NCI-H128 (cell line): ENCODE measurements around the gene NCAPD3.

Experiments used
- DNase-seq: peaks from one replicate; lab custom pipeline; 2025; ENCODE audit not compliant: unreplicated experiment; lab: John Stamatoyannopoulos, UW

Gene NCAPD3

DNA sequence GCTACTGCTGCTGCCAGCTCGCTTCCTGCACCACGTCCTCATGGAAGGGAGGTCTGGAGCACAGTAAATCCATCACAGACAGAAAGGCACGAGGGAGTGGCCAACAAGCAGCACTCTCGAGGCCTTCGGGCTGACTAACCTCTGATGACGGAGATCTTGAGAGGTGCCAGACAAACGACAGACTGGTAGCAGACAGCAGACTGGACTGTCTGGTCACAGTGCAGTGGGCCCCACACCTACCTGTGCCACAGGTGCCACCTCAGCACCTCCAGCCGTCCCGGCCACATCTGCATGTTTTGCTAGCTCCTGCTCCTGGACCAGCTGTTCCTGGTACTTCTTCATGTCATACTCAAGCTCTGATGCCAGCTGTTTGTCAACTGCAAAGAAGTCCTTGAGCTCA is 64.1 kb downstream of the NCAPD3 start:
- DNase-seq = no peak

DNA sequence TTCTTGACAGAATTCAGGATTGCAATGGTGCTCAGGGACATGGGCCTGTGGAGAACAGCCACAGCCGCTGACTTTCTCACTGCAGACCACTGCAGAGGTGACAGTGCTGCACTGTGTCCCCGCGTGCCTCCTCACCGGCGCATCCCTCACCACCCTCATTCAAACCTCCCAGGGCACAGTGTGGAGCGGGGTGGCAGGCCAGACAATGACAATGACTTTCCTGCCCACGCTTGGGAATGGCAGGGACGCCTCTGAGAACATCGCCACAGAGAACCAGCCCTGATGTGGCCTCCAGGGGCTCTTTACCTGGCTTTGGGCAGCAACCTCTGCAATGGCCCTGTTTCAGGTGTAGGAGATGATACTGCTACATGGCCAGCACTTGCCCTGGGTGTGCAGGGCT is 65.7 kb downstream of the NCAPD3 start:
- no peak for DNase-seq

DNA sequence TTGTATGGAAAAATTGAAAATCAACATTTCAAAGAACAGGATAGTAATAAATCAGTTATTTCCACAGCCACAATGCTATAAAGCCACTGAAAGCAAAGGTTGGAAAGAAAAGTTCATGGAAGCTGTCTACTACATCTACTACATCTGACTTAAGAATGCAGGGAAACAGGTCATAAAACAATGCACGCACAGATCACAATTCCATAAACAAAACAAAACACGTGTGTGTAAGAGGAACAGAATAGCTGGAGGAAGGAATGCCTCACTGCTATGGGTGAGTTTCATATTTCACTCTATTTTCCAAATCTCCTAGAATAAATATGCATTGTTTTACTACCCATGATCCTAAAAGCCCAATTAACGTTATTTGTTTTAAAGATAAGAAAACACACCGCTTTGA is 66.3 kb downstream of the NCAPD3 start:
- DNase-seq = no peak

DNA sequence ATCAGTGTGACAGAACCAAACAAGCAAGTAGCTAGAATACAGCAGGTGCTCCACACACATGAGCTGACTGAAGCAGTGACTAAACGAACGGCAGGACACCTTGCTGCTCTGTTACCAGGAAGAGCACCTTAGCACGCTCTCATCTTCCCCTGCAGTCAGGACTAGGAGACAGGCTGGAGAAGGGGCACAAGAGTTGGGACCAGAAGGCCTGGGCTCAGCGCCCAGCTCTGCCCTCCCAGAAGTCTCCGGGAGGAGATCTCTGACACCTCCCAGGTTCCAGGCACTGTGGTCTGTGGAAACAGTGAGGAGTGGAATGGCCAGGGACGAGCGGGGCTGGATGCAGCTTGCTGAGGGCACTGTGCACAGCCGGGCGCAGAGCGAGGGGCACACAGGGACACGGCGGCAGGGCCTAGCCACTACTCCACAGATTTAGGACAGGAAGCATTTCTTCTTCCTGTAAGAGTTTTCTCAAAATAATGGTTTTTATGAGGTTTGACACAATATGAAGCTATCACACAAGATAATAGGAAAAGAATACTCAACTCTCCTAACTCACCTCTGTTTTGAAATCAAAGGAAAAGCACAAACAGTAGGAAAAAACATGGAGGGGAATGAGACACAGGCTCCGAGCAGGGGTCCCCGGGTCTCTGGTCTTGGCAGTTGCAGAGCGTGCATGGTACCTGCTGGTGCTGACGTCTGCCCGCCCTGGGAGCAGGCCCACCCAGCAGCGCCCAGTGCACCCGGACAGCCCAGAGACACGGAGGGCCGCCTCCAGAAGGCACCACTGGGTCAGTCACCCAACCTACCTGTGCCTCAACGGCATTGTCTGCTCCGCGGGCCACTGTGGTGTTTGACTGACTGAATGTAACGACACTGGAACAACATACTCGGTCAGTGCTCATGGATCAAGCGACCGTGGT is 67.6 kb downstream of the NCAPD3 start:
- no peak for DNase-seq

DNA sequence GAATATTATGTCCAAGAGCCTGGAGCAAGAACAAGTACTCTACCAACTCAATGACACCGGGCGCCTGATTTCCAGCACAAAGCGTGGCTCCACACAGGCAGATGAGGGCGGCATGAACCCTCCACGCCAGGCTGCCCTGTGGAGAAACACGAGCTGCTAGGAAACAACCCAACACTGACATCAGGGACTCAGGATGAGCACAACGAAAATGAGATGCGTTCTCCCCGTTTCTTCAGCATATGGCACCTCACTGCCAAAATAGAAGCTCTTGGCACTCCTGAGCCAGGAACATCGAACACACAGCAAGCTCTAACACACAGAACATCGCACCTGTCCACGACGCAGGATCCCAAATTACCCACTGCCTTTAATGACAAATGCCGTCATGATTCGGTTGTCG is 68.3 kb downstream of the NCAPD3 start:
- DNase-seq = no peak

DNA sequence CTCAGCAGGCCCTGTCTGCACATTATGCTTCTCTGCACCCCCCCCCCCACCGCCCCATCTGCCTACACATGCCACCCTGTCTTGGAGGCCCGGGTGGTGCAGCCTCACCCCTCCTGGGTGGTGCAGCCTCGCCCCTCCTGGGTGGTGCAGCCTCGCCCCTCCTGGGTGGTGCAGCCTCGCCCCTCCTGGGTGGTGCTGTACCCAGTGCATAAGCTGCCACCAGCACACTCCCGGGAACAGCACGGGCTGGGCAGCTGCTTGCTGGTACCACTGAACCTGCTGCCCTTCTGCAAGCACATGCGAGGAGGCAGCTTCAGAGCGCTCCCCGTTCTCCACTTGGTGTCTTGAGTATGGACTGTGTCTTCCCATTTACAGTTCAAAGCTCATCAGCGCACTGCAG is 69.3 kb downstream of the NCAPD3 start:
- DNase-seq = no peak

DNA sequence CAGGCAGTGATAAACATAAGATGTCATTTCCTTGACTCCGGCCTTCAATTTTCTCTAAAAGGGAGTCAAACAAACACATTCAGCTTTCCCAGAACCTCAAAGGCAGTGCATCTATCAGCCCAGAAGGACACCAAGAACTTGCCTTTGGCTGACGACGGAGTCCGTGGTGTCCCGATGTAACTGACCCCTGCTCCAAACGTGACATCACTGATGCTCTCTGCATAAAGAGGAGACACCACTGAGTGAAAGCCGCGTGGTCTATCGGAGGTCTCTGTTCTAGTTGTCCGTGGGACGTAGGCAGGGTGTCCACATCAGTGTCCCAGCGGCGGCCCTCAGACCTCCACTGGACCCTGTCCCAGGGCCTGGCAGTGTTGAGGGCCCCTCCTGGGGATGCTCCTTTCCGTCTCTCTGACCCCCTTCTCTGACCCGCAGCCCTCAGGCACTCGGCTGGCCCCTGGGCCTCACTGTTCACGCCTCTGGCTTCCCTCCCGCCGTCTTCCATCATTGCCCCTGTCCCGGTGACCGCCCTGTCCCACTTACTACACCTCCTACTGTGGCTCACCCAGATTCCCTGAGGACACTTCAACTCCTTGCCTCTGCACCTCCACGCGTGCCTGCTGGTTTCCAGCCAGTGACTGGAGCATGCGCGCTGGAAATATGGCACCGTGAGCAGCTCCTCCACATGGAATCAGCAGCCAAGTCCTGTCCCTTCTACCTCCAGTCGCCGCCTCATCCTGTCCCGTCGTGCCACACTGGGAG is 70.4 kb downstream of the NCAPD3 start:
- no peak for DNase-seq

DNA sequence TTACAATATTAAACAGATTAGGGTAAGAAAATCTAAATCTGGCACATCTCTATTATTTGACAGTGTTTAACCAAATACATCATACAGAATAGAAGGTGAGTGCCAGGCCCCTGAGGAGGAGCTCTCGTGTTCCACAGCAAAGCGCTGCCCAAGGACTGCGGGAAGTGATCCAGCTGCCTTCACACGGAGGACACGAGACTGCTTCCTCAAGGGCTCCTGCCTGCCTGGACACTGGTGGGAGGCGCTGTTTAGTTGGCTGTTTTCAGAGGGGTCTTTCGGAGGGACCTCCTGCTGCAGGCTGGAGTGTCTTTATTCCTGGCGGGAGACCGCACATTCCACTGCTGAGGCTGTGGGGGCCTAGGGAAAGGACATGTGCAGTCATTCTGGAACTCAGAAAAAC is 71.1 kb downstream of the NCAPD3 start:
- DNase-seq = no peak

DNA sequence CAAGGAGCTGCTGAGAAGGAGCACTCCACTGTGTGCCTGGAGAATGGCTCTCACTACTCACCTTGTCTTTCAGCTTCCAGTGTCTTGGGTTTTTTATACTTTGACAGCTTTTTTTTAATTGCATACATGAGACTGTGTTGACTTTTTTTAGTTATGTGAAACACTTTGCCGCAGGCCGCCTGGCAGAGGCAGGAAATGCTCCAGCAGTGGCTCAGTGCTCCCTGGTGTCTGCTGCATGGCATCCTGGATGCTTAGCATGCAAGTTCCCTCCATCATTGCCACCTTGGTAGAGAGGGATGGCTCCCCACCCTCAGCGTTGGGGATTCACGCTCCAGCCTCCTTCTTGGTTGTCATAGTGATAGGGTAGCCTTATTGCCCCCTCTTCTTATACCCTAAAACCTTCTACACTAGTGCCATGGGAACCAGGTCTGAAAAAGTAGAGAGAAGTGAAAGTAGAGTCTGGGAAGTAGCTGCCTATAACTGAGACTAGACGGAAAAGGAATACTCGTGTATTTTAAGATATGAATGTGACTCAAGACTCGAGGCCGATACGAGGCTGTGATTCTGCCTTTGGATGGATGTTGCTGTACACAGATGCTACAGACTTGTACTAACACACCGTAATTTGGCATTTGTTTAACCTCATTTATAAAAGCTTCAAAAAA is 72.6 kb downstream of the NCAPD3 start:
- DNase-seq = no peak

DNA sequence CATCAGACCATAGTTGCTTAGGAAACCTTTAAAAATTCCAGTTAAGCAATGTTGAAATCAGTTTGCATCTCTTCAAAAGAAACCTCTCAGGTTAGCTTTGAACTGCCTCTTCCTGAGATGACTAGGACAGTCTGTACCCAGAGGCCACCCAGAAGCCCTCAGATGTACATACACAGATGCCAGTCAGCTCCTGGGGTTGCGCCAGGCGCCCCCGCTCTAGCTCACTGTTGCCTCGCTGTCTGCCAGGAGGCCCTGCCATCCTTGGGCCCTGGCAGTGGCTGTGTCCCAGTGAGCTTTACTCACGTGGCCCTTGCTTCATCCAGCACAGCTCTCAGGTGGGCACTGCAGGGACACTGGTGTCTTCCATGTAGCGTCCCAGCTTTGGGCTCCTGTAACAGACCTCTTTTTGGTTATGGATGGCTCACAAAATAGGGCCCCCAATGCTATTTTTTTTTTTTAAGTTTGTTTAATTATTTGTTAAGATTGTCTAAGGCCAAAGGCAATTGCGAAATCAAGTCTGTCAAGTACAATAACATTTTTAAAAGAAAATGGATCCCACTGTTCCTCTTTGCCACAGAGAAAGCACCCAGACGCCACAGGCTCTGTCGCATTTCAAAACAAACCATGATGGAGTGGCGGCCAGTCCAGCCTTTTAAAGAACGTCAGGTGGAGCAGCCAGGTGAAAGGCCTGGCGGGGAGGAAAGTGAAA is 73.4 kb downstream of the NCAPD3 start:
- DNase-seq = no peak

DNA sequence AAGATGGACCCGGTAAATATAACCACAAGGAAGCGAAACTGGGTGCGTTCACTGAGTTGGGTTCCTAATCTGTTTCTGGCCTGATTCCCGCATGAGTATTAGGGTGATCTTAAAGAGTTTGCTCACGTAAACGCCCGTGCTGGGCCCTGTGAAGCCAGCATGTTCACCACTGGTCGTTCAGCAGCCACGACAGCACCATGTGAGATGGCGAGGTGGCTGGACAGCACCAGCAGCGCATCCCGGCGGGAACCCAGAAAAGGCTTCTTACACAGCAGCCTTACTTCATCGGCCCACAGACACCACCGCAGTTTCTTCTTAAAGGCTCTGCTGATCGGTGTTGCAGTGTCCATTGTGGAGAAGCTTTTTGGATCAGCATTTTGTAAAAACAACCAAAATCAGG is 74.4 kb downstream of the NCAPD3 start:
- no peak for DNase-seq

DNA sequence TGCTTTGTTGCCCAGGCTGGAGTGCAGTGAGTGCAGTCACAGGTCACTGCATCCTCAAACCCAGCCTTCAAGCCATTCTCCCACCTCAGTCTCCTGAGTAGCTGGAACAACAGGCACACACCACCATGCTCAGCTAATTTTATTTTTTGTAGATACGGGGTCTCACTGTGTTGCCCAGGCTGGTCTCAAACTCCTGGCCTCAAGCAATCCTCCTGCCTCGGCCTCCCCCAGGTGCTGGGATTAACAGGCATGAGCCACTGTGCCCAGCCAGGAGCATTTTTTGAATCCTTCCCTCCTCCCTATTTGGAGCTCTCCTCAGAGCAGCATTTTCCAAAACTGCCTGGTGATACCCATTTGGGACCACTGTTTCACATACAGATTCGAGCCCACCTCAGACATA is 77.2 kb downstream of the NCAPD3 start:
- DNase-seq = no peak

DNA sequence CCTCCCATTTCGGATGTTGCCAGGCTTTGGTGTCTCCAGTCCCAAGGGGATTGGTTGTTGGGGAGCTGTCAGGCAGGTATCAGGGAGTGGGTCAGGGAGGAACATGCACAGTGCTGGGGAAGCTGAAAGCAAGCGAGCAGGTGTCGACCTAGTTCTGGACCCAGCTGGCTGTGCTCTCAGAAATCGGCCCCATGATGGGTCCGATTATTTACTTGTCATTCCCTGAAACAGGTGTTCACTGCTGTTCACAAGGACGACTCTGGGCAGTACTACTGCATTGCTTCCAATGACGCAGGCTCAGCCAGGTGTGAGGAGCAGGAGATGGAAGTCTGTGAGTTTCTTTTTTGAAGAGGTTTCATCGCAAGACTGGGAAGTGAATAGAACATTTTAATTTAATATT is 78.1 kb downstream of the NCAPD3 start:
- no peak for DNase-seq

DNA sequence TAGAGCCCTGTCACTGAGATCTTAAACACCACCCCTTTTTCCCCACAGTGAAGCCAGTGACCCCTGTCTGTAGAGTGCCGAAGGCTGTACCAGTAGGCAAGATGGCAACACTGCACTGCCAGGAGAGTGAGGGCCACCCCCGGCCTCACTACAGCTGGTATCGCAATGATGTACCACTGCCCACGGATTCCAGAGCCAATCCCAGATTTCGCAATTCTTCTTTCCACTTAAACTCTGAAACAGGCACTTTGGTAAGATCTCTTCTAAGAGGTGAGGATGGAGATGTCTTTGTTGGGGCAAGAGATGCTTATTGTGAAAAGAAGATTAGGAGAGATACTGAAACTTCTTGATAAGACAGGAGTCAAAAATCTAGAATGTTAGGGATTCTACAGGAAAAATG is 79.0 kb downstream of the NCAPD3 start:
- no peak for DNase-seq

DNA sequence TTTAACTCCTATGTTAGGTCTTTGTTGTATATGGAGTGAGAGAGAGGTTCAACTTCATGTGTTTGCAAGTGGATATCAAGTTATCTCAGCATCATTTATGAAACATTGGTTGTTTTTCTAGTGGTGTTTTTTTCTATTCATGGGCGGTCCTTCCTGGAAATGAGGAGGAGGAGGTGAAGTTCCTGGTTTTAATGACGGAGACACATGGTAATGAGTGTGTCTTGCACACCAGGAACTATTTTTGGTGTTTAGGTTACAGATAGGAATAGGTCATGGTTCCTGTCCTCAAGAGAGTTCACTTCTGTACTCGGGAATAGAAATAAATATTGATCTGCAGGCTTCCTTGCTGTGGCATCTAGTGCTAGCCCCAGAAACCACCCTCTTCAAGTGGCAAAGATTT is 80.0 kb downstream of the NCAPD3 start:
- no peak for DNase-seq

DNA sequence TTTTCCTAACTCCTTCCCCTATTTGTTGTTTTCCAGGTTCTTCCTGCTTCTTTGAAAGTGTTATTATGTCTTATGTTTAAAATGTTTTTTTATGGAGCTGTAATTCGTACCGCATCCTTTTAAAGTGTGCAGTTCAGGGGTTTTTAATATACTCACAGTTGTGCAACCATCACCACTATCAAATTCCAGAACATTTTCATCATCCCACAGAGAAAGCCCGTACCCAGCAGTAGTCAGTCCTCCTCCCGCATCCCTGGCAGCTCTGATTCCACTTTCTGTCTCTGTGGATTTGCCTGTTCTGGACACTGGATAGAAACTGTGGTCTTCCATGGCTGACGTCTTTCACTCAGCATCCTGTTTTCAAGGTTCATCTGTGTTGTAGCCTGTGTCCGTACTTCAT is 81.2 kb downstream of the NCAPD3 start:
- DNase-seq = no peak

DNA sequence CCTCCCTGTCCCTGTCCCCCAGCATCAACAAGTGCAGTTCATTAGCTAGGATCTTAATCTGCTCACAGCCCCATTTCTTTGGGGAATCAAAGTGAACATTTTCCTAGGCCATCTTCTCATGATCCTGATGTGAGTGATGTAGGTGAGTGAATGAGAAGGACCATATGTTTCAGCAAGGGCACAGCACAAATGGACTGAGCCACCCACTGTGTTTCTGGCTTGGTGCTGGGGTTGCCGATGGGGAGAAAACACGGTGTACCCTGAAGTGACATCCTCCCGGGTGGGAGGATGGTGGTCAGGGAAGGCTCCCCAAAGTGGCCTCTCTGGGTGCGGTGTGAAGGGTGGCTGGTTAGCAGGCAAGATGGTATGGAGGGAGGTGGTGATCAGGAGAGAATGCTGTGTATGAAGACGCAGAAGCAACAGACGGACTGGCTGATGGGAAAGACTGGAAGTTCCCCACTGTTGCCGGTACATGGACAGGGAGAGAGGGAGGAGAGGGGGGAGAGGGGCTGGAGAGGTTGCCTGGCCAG is 82.7 kb downstream of the NCAPD3 start:
- DNase-seq = no peak

DNA sequence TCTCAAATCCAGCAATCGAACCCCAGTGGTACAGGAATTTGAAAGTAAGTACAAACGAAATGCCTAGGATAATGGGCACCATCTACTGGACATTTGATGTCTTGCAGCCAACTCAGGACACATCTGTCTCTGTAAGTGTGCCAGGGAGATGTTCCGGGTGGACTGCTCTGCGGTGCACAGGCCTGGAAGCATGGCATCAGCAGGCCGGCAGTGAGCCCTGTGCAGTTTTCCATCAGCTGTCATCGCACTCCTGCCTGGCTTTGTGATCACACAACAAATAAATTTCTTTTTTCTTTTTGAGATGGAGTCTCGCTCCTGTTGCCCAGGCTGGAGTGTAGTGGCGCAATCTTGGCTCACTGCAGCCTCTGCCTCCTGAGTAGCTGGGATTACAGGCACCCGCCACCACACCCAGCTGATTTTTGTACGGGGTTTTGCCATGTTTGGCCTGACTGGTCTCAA is 83.9 kb downstream of the NCAPD3 start:
- peak; percentile 5 for DNase-seq

DNA sequence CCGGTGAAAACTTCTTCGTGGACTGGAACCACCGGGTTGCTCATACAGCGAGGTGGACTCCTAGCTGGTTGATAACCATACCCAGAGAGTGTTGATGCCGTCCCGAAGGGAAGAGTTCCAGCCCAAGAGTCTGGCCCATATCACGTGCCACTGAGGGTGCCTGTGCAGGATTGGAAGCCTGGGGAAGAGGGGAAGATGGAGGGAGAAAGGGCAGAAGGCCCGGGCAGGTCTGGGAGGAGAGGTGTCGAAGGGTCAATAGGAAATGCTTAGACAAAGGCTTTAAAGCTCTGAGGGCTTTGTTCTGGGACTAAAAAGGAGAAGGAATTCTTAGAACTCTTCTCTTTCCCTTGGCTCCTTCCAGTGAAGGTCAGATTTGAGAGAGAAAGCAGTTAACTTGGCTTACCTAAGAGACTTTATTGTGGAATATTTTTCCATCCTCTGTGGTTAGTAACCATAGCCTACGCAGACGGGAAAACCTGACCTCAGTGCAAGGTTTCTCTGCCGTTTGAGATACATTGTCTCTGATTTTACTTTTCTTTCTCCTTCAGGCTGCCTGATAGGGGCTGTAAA is 84.4 kb downstream of the NCAPD3 start:
- no peak for DNase-seq

DNA sequence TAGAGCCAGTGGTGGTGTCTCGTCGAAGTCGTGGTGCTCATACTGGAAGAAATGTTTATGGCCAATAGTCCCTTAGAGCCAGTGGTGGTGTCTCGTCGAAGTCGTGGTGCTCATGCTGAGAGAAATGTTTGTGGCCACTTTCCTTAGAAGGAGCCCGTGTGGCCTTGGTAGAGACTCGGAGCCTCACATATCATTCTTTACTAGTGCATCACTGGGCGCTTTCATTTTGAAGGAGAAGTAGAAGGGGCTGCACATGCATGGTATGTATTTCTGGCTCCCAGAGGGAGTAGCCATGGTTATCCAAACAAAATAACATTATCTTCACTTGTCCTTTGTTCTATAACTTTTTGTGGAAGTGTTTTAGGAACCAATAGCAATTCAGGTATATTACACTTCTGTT is 85.4 kb downstream of the NCAPD3 start:
- no peak for DNase-seq

DNA sequence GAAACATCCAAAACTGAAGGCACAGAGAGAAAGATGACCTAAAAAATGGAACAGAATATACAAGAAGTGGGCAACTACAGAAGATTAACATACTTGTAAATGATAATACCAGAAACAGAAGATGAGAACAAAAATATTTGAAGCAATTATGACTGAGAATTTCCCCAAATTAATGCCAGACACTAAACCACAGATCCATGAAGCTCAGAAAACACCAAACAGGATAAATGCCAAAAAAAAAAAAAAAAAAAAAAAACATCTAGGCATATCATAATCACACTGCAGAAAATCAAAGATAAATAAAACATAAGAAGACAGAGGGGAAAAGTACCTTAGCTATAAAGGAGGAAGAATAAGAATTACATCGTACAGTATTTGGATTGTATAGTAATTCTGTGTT is 89.6 kb downstream of the NCAPD3 start:
- DNase-seq = no peak
